Hematopoietic multipotent progenitor cell treated with erythropoietin and hydrocortisone succinate and interleukin-3 and kit ligand, for 4 days (in vitro differentiated cells): ENCODE measurements around the gene CDK11B.

Source experiments
- DNase-seq: peaks from one replicate; pipeline ENCODE4 v3.0.0-alpha.2; 2015

Gene CDK11B

DNA sequence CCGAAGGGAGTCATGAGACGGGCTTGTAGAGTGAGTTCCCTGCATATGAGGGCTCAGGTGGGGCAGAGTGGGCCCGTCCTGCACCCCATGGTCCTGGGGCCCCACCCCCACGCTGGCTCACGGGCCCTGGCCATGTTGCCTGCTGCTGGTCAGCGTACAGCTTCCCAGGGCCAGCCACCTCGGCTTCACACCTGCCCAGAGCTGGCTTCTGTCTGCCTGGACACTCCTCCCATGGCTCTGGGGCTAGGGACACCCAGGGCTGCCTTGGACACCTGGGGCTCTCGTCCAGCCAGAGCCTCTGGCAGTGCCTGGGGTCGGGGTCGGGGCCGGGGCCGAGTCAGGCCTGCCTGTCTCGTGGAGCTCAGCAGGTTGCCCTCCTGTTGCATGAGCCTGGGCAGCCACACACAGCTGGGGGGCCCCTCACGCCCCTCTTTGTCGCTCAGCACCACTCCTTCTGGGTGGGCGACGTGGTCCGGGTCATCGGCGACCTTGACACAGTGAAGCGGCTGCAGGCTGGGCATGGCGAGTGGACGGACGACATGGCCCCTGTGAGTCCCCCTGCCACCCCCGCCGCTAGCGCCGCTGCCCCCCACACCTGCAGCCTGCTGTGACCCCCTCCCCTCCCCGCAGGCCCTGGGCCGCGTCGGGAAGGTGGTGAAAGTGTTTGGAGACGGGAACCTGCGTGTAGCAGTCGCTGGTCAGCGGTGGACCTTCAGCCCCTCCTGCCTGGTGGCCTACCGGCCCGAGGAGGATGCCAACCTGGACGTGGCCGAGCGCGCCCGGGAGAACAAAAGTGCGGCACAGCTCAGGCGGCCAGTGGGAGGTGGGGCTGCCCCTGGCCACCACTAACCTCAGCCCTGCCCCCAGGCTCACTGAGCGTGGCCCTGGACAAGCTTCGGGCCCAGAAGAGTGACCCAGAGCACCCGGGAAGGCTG, 32.3 kb downstream of the CDK11B start:
- no peak for DNase-seq

GRCh38 chr1:1625824-1626206, 33.0 kb downstream of the CDK11B start:
- DNase-seq: no peak

GRCh38 chr1:1625404-1625775, 33.4 kb downstream of the CDK11B start:
- no peak for DNase-seq

DNA sequence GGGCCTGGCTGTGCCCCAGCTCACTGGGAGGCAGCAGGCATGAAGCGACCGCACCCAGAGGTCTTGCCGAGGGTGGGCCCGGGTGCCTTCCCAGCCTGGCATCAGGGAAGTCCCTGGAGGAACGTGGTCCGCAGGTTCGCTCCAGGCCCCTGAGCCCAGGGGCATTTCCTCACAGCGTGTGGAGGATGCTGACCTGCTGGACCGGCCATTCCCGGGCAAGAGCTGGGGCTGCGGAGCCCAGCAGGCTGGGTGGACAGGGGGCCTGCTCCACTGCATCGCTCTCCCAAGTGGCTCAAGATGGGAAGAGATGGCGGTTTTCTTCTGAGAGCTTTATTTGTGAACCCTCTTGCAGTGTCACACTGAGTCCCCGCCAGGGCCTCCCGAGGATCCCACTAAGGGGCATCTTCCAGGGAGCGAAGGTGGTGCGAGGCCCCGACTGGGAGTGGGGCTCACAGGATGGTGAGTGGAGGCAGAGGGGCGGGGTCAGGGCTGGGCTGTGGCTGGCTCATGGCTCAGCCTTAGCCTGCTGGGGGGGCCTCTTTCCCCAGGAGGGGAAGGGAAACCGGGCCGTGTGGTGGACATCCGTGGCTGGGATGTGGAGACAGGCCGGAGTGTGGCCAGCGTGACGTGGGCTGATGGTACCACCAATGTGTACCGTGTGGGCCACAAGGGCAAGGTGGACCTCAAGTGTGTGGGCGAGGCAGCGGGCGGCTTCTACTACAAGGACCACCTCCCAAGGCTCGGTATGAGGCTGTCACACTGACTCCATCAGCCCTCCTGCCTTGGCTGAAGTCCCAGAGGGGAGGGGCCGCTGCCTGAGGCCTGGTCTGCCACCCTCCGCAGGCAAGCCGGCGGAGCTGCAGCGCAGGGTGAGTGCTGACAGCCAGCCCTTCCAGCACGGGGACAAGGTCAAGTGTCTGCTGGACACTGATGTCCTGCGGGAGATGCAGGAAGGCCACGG, 34.1 kb downstream of the CDK11B start:
- DNase-seq: peak; percentile 50

DNA sequence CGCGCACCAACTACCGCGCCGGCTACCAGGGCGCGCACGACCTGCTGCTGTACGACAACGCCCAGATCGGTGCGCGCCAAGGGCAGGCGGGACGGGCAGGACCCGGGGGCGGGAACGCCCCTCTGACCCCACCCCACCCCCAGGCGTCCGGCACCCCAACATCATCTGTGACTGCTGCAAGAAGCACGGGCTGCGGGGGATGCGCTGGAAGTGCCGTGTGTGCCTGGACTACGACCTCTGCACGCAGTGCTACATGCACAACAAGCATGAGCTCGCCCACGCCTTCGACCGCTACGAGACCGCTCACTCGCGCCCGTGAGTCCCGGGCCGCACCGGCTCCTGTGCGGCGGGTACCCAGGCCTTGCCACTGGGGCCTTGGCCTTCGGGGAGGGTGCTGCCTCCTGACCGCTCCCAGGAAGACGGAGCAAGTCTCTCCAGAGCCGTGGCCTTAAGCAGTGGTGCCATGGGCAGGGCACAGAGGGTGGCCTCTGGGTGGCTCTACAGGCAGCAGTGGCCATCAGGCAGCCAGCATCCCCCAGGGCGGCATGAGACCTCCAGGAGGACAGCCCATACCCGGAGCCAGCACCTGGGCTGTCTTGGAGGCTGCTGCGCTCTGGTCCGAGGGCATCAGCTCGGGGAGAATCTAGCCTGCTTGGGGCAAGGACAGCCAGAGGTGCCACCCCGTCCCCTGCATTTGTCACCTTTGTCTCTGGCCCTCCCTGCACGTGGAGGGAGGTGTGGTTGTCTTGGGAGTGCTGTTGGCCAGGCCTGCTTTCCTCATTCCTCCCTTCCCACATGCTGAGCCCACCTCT, 35.0 kb downstream of the CDK11B start:
- DNase-seq: no peak

DNA sequence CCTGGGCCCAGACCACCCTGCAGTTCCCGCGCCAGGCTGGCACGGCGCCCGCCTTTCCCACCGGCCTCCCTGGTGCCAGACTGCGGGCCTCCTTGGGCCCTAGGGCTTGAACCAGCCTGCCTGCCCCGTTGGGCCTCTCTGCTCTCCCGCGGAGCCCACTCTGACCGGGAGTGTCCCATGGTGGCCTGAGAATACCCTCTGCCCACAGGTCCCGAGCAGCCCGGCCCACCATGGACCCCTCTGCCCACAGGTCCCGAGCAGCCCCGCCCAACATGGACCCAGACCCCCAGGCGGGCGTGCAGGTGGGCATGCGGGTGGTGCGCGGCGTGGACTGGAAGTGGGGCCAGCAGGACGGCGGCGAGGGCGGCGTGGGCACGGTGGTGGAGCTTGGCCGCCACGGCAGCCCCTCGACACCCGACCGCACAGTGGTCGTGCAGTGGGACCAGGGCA, 35.6 kb downstream of the CDK11B start:
- no peak for DNase-seq

DNA sequence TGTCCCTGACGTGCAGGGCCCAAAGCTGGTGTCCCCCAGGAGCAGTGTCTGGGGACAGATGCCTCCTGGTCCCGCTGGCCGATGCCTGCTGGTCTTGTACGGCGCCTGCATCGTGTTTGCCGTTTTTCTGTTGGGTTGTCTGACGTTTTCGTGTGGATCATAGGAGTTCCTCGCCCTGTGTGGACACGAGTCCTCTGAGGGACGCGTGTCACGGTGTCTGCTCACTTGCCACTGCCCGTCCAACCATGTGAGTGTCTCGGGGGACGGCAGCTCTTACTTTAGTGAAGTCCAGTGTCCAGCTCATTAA, 36.1 kb downstream of the CDK11B start:
- DNase-seq: no peak

DNA sequence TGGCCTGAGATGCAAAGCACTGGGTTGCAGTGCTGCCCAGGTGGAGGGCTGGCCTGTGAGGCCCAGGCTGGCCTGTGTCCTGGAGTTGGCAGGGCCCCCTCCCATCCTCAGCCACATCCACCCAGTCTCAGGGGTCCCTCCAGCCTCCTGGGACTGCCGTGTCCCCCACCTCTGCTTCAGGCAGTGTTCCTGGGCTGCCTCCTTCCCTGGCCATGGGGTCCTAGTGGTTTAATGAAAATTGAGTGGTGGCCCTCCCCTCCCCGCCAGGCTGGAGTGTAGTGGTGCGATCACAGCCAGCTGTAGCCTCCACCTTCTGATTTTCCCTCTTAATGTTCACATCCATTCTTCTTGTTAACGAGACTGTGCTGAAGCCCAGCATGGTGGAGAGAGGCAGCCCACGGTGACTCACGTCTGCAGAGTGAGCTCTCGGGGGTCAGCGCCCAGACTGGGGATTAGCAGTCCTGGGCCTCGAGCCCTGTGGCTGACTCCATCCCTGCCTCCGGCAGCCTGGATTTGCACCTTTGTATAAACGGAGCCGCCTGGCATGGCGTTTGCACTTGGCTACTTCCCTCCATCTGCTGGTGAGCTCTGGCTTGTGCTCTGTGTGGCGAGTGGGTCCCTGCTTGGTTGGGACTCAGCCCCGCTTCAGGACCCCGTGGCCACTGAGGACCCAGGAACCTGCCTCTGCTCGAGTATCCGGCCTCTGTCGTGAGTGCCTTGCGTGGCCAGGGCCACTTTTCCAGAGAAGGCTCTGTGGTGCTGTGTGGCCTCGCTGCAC, 36.6 kb downstream of the CDK11B start:
- DNase-seq: no peak

DNA sequence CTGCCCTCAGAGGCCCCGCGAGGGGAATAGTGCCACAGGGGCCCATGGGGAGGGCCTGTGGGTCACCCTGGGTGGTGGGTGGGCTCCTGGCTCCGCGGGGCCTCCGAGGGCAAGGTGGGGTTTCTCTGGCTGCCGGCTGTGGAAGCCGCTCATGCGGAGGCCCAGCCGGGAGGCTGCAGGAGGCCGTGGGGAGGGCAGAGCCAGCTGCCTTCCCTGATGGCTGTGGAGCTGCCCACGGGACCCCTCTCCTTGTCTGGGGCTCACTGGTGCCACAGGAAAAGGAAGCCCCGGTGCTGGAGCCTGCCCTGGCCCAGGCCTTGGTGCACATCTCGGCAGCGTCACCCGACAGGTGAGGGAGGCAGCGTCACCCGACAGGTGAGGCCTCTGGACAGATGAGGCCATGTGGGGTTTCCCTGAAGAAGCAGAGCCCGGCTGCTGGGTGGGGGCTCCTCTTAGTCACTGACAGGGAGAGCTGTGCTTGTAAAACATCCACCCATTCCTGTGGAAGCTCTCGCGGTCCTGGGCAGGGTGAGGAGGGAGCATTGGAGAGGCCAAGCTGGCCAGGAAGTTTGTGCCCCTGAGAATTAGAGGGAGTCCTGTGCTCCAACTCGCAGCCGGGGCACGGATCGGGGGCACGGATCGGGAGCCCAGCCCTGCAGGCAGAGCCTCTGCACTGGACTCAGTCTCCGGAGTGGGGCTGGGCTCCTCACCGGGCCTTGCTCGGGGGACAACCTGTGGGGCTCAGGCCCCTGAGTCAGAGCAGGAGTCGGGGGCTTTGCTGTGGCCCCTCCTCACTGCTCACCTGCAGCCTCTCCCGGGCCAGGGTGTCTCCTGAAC, 37.4 kb downstream of the CDK11B start:
- no peak for DNase-seq

- DNase-seq: no peak
Observed at GRCh38 chr1:1620433-1621139, 38.2 kb downstream of the CDK11B start.

GRCh38 chr1:1619917-1620361, 38.9 kb downstream of the CDK11B start:
- DNase-seq: peak; percentile 48

DNA sequence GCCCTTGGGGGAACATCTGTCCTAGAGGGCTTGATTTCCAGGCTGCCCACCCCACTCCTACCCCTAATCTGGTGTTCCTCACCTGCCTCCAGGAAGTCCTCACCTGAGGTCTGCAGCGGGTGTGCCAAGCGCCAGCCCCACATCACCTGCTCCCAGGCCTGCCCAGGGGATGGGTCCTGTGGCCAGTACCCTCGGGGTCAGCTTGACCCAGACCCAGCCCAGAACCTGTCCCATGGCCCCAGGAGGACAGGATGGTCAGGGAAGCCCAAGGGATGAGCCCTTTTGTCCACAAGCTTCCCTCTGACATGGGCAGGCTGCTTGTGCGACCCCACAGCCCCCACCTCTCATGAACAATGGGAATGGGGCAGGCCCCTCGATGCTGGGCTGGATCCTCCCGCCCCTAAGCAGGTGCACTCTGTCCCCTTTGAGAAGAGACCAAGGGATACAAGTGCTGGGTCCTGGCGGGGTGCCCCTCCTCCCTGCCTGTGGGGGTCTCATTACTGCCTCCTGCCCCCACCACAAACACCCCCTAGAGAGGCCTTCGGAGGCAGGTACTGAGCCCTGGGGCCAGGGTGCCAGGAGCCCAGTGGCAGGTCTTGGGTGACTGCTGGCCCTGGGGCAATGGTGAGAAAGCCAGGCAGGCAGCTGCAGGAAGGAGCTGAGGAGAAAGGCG, 40.3 kb downstream of the CDK11B start:
- no peak for DNase-seq

GRCh38 chr1:1617925-1618324, 40.9 kb downstream of the CDK11B start:
- DNase-seq: no peak

- no peak for DNase-seq
Observed at GRCh38 chr1:1617516-1617915, 41.3 kb downstream of the CDK11B start.

DNA sequence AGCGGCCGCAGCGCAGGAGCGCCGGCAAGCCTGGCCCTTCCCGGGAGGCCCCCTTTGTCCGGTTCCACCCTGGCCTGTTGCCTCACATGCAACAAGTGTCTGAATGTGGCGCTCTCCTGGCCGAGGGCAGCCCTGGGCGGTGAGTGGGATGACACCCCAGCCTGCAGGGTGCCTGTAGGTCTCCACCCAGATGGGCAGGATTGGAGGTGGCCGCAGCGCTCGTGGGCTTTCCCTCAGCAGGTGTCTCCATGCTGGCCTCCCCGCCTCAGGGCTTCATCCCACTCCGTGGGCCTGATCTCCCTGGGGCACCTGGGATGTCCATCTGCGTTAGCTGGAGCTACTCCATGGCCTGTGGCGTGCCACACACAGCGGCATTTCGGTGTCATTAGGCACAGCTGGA, 42.0 kb downstream of the CDK11B start:
- no peak for DNase-seq

GRCh38 chr1:1616045-1616790, 42.6 kb downstream of the CDK11B start:
- DNase-seq: peak; percentile 62

GRCh38 chr1:1615256-1616044, 43.4 kb downstream of the CDK11B start, which contains the start of gene MIB2:
Gene MIB2 (plus strand): TSS chr1:1615500. CDS start chr1:1623453, 7,953 bp downstream.
- peak; percentile 99 for DNase-seq

DNA sequence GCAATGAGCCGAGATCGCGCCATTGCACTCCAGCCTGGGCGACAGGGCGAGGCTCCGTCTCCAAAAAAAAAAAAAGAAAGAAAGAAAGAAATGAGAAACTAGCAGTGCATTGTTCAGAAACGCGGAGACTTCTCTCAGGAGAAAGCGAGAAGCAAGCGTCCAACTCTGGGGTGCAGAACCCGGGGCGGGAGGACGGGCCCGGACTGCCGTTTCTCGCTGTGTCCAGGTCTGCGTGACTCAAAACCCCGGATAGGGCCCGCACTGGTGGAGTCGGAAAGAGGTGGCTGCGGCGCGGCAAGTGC, 43.9 kb downstream of the CDK11B start:
- DNase-seq: no peak
